ENCODE data around the gene CDK5RAP3. TPM values are rescaled to one million over a fixed set of nuclear protein-coding genes. Genes with fewer than 3 reads are reported as not detected.
A peak's percentile ranks its signal among the peaks of the same experiment; 100 is the strongest.
"Not testable (repeated sequence)": the region's sequence is repeated elsewhere in the genome, so short reads cannot be mapped to it uniquely, and the experiment has no call there.

CDK5RAP3 gene
- total and polyA plus RNA-seq, 12 donors: 42.8 to 733 (median 111) TPM

- Histone ChIP-seq H3K27ac (peak overlapping the region in 1 of 5 donors; percentile 60), H3K9me3 (replicated peaks in 1 of 3) (no peaks in the 10 kb centered on the region), H3K27me3 (peaks cover 3% of the 10 kb centered on the region), H3K4me1 (replicated peaks in 1 of 2) (peaks cover 4 to 6% of the 10 kb centered on the region in 2 donors), H3K36me3 (replicated peaks in 1 of 2) (no peaks in the 10 kb centered on the region), H3K4me3 (peak overlapping the region in 1 of 4 donors; percentile 38)
- TF ChIP-seq CTCF (IDR thresholded peaks at IDR 0.05): no peak
- TF ChIP-seq POLR2A (IDR thresholded peaks at IDR 0.05): no peak
- DNase-seq: no peak
- WGBS, 4 donors: 25 to 35% (median 31%) methylated on average over 2 to 5 of the region's 5 CpGs; no CpG with 5 or more reads in 1 of the 4 donors
- intact Hi-C loops (cut with DNase I): loop anchor here in 1 of 2 donors (10.0 kb wide), 1 partner anchor 58 kb away; the partner anchor contains the start of gene PRR15L
These were observed 41.7 kb downstream of the CDK5RAP3 start for GRCh38 chr17:48012654-48013053.

DNA sequence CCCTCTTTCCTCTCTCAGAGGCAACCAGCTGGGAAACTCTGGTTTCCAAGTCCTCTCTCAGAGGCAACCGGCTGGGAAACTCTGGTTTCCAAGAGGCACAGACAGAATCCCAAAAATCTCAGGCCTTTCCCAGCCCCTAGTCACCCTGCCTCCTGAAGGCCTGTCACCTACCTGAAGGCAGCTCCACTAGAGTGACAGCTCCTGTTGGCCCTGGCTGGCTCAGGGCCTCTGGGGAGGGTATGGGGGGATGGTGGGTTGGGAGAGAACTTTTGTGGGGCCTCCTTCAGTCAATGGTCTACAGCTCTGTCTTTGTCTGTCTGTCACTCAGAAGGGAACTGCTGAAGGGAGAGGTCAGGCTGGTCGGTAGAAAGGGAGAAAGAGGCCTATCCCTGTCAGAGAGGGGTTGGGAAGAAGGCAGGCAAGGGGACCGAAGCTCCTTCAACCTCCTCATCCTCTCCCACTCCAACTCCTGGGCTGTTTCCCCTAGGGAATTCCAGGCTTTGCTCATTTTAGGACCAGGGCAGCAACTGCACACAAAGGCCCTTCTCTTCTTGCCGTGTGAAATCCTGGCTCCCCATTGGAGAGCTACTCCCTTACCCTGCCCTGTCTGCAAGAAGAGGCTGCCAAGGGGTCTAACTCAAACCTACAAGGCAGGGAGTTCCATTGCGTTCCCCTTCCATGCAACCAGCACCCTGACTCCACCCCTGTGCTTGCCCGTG, 43.1 kb downstream of the CDK5RAP3 start:
- no peak for DNase-seq
- H3K4me1 ChIP-seq (replicated peaks in 1 of 2): peaks cover 4 to 6% of the 10 kb centered on the region in 2 donors
- 79 to 91% (median 84%) methylated on average over 6 of the region's 6 CpGs for WGBS, 4 donors
- TF ChIP-seq CTCF (IDR thresholded peaks at IDR 0.05) (no peak), POLR2A (IDR thresholded peaks at IDR 0.05) (no peak)
- peak overlapping the region in 1 of 5 donors; percentile 49 for H3K27ac ChIP-seq
- no peak overlapping the region for H3K4me3 ChIP-seq
- no peaks in the 10 kb centered on the region for H3K36me3 ChIP-seq (replicated peaks in 1 of 2)
- H3K27me3 ChIP-seq: peaks cover 3% of the 10 kb centered on the region
- H3K9me3 ChIP-seq (replicated peaks in 1 of 3): no peaks in the 10 kb centered on the region
- intact Hi-C loops (cut with DNase I): loop anchor here in 1 of 2 donors (10.0 kb wide), 1 partner anchor 59 kb away; the partner anchor contains the start of gene PRR15L

DNA sequence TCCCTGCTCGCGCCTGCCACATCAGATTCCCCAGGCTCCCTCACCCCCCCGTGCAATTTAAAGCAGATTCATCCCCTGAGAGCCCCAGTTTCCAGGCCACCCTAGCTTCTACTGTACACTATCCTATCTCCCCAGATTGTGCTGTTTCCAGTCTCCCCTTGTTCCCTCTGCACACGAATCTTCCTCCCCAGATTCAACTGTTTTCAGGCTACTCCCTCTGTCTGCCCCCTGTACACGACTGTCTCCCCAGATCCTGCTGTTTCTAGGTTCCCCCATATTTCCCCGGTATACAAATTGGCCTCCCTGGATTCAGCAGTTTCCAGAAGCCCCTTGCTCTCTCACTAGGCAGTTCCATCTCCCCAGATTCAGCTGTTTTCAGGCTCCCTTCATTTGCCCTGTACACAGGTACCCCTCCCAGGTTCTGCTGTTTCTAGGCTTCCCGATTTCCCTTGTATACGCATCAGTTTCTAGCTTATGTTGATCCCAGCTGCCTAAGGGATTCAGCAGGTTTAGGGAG, 43.7 kb downstream of the CDK5RAP3 start:
- TF ChIP-seq POLR2A (IDR thresholded peaks at IDR 0.05): no peak
- TF ChIP-seq CTCF (IDR thresholded peaks at IDR 0.05): no peak

DNA sequence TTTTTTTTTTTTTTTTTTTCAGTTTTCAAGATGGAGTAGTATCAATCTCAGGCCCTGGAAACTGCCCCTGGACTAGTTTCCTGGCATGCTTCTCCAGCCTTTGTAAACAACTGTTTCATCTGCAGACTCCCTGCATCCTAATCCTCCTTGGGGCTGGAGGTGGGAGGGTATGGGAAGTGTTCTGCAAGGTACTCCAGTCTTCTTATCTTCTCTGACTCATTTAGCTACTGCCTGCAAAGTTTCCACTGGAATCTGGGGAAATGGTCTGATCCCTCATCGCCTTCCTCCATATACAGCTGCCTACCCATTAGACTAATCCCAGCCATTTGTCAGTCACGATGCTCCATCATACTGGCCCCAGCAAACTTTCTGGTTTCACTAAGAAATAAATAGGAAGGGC, 45.2 kb downstream of the CDK5RAP3 start:
- Histone ChIP-seq H3K9me3 (replicated peaks in 1 of 3) (no peaks in the 10 kb centered on the region), H3K36me3 (replicated peaks in 1 of 2) (no peaks in the 10 kb centered on the region), H3K27me3 (peaks cover 3% of the 10 kb centered on the region), H3K4me3 (no peak overlapping the region), H3K4me1 (replicated peaks in 1 of 2) (peaks cover 4 to 6% of the 10 kb centered on the region in 2 donors), H3K27ac (no peak overlapping the region)
- WGBS, 4 donors: 73 to 93% (median 84%) methylated on average over 2 of the region's 2 CpGs
- intact Hi-C loops (cut with DNase I): loop anchor here in 1 of 2 donors (5.0 to 10.0 kb wide), 3 partner anchors 39 to 169 kb away; partner anchors contain the start of gene PRR15L
- DNase-seq: no peak
- no peak for TF ChIP-seq POLR2A (IDR thresholded peaks at IDR 0.05)
- TF ChIP-seq CTCF (IDR thresholded peaks at IDR 0.05): no peak

More for the DNA sequence above, 43.7 kb downstream of the CDK5RAP3 start:
- Histone ChIP-seq H3K4me3 (no peak overlapping the region), H3K36me3 (replicated peaks in 1 of 2) (no peaks in the 10 kb centered on the region), H3K27me3 (peaks cover 3% of the 10 kb centered on the region), H3K4me1 (replicated peaks in 1 of 2) (peaks cover 4 to 6% of the 10 kb centered on the region in 2 donors), H3K27ac (peak overlapping the region in 1 of 5 donors; percentile 49), H3K9me3 (replicated peaks in 1 of 3) (no peaks in the 10 kb centered on the region)
- intact Hi-C loops (cut with DNase I): loop anchor here in 1 of 2 donors (5.0 to 10.0 kb wide), 3 partner anchors 37 to 167 kb away; partner anchors contain the start of gene PRR15L
- DNase-seq: peak in 1 of 7 donors; percentile 73
- WGBS, 4 donors: 69 to 75% (median 73%) methylated on average over 8 of the region's 8 CpGs

DNA sequence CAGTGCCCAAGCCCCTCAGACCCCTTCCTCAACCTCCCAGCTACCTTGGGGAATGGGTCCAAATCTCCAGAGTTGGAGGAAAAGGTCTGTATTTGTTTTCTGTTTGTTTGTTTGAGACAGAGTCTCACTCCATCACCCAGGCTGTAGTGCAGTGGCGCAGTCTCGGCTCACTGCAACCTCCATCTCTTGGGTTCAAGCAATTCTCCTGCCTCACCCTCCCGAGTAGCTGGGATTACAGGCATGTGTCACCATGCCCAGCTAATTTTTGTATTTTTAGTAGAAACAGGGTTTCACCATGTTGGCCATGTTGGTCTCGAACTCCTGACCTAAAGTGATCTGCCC, 46.9 kb downstream of the CDK5RAP3 start:
- intact Hi-C loops (cut with DNase I): loop anchor here in 1 of 2 donors (5.0 to 10.0 kb wide), 3 partner anchors 40 to 170 kb away; partner anchors contain the start of gene PRR15L

More for the DNA sequence above, 46.9 kb downstream of the CDK5RAP3 start:
- DNase-seq; H3K4me3 ChIP-seq; H3K36me3 ChIP-seq (replicated peaks in 1 of 2); H3K4me1 ChIP-seq (replicated peaks in 1 of 2); H3K27ac ChIP-seq; H3K27me3 ChIP-seq; H3K9me3 ChIP-seq (replicated peaks in 1 of 3): not testable (repeated sequence)
- 76 to 91% (median 79%) methylated on average over 4 of the region's 4 CpGs for WGBS, 4 donors
